NB4 (cell line): ENCODE data around the gene MYL4.

Experiments used
- POLR2A ChIP-seq: IDR thresholded peaks from 2 replicates; pipeline ENCODE4 v1.6.1; 2011; ENCODE audit warnings: mild to moderate bottlenecking; ENCODE audit not compliant: insufficient read length; ENCODE audit errors: extremely low read depth
- TF ChIP-seq, protein P1 (sequence below): IDR thresholded peaks from one replicate; pipeline ENCODE4 v1.5.1; 2012; ENCODE audit warnings: low read depth, low read length

DNA sequence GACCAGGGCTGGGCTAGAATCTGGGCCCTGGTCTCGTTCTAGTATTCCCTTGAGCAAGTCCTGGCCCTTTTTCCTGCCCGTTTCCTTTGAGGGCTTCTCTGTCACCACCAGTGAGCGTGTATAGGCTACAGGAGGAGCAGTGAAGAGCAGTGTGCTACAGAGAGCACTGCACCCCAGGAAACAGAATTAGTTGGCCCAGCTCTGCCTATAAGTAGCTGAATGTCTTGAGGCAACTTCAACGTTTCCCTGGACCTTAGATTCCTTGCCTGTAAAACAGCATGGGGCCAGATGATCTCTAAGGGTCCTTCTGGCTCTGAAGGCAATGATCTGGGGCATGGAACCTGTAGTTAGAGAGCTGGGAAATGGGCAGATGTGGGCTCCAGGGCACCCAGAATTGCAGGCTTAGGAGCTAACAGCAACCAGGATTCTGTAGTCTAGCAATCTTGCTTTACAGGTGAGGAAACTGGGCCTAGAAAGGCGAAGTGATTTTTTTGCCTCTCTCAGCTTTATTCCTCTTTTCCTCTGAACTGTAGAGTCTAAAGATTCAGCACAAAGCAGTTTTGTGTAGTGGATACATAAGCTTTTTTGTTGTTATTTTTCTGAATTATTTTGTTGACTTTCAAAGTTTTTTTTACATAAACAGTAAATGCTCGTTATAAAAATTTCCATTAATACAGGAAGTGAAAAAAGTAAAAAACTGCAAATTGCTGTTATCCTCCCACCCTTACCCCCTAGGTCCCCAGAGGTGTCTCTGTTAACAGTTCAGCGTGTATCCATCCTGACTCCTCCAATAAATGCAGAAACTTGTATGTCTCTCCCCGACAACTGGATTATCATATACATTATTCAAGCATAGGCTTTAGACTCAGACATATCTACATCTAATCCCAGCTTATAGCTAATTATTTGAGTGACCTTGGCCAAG, 1.7 kb upstream of the MYL4 start:
- TF ChIP-seq, protein P1, sequence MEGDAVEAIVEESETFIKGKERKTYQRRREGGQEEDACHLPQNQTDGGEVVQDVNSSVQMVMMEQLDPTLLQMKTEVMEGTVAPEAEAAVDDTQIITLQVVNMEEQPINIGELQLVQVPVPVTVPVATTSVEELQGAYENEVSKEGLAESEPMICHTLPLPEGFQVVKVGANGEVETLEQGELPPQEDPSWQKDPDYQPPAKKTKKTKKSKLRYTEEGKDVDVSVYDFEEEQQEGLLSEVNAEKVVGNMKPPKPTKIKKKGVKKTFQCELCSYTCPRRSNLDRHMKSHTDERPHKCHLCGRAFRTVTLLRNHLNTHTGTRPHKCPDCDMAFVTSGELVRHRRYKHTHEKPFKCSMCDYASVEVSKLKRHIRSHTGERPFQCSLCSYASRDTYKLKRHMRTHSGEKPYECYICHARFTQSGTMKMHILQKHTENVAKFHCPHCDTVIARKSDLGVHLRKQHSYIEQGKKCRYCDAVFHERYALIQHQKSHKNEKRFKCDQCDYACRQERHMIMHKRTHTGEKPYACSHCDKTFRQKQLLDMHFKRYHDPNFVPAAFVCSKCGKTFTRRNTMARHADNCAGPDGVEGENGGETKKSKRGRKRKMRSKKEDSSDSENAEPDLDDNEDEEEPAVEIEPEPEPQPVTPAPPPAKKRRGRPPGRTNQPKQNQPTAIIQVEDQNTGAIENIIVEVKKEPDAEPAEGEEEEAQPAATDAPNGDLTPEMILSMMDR = no peak
- TF ChIP-seq POLR2A = no peak
